RPMI7951 (cell line): ENCODE measurements around the gene MYL1. TPM values are rescaled to one million over a fixed set of nuclear protein-coding genes. Genes with fewer than 3 reads are reported as not detected.

ENCODE experiments used
- DNase-seq: peaks from one replicate; pipeline ENCODE4 v3.0.0-alpha.2; 2012; ENCODE audit warnings: low read depth
- total RNA-seq: library from RNA; depleted of rRNA; stranded (reverse); fragments of >200 nt; shearing (Covaris generic); gene quantifications from 2 replicates; pipeline ENCODE4 v1.2.3, GENCODE V29; 2014; rRNA removed

Gene MYL1
- total RNA-seq, 1 experiment from 2014 or later, result not detected

DNA sequence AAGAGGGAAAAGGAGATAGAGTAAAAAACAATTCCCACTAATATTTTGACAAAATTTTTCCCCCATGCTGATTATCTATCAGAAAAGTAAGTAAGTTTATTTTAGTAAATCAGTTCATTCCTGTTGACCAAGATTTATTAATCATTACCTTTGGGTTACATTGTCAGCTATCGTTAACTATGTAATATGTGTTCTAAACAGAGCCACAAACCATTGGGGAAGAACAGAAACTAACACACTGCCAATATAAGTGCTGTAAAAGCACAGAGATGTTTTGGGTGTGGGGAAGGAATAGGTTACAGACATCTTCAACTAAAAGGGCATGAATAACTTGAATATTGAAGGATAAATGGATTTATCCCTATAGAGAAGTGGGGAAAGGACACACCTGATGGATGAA, 47.3 kb downstream of the MYL1 start:
- no peak for DNase-seq

GRCh38 chr2:210264282-210264681, 50.7 kb downstream of the MYL1 start:
- no peak for DNase-seq

GRCh38 chr2:210263841-210264240, 51.1 kb downstream of the MYL1 start:
- DNase-seq, result no peak

DNA sequence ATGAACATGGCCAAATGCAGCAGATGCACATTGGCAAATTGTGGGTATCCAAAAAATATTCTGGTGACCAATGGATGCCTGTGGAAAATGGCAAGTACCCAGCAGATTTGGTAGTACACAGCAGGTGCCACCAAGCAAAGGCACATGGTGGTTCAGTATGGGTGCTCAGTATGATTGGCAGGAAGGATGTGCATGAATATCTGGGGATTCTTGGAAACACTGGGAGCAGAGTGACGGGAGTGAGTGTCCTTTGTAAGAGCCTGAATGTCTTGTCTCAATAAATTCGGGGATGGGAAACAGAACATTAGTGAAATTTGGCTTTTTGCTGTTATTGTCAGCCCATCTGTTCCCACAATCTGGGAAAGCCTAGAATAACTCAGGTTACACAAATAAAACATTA, 52.9 kb downstream of the MYL1 start:
- no peak for DNase-seq

GRCh38 chr2:210259687-210260086, 55.3 kb downstream of the MYL1 start:
- DNase-seq, result no peak

DNA sequence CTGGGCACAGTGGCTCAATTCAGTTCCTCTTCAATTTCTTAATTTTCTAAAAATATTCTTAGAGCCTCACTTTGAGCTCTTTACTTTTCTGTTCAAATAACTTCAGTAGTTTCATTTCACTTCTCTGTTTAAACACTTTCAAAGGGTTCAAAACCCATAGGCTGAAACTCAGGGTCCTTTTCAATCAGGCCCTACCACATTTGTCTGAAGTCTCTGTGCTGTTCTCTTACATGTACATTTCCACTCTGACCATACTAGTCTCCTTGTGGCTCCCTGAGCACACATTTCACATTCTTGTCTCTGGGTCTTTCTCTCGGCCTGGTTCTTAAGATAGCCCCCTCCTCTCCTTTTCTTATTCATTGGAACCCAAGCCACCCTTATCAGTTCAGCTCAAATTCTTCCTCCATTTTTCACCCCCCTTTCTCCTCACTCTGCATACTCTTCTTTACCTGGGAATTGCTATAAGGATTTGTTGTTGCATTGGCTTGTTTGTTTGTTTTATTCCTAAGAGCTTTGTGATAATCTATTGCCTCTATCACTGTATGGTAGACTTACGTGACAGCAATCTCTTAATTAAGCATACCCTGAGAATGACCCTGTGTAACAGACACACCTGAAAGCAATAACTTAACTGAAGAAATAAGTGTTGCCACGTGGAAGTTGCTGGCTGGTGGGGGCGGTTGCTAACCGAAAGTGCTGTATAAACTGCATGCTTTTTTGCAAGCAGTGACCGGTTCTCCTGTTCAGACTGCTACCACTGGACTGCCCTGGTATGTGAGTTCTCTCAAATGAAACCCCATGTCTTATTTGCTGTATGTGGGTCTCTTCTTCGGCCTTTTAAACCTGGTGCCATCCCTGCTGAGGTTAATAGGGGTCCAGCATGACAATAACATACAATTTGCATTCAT, 62.0 kb downstream of the MYL1 start:
- DNase-seq, result no peak

- DNase-seq, result no peak
Measured at GRCh38 chr2:210250622-210251021, 64.4 kb downstream of the MYL1 start.

Other genes with a start within 250 kb of the MYL1 start
- gene KANSL1L, start 143.8 kb downstream of the MYL1 start, total RNA-seq, result 19.2 and 25.3 TPM in 2 replicates
- not detected in 2 replicates for gene ACADL, start 89.7 kb downstream of the MYL1 start, total RNA-seq
- gene LANCL1, start 161.6 kb upstream of the MYL1 start, total RNA-seq, result 68.5 and 89.9 TPM in 2 replicates
- gene CPS1, start 241.4 kb upstream of the MYL1 start, total RNA-seq, result 46.0 and 49.3 TPM in 2 replicates